B cell (primary cell): ENCODE data around the gene GPATCH11. TPM values are rescaled to one million over a fixed set of nuclear protein-coding genes. Genes with fewer than 3 reads are reported as not detected.

Source experiments
- ATAC-seq: fragments of 200-7000 bp; cut with Tn5 transposase; one replicate; pipeline ENCODE4 v1.10.0; 2021; ENCODE audit warnings: low read depth, mild to moderate bottlenecking, moderate number of reproducible peaks, moderate library complexity
- CTCF ChIA-PET: fragments of 350-600 bp; sonication (Branson Sonifier 250); formaldehyde crosslinking; loops from one replicate; lab custom pipeline; 2021; ENCODE audit warnings: antibody characterized with exemption, inconsistent platforms; lab: Charles Lee
- POLR2A ChIA-PET: fragments of 350-600 bp; sonication (Branson Sonifier 250); formaldehyde crosslinking; loops from one replicate; lab custom pipeline; 2021; ENCODE audit warnings: antibody characterized with exemption; lab: Charles Lee
- DNase-seq: peaks from one replicate; pipeline ENCODE4 v3.0.0; 2013
- H2AFZ ChIP-seq: 2 replicates; pipeline ENCODE4 v1.6.1; 2012; ENCODE audit warnings: mild to moderate bottlenecking, low read depth, low read length; ENCODE audit not compliant: insufficient read depth, poor library complexity, severe bottlenecking
- H3K27ac ChIP-seq, 2 donors: 1 replicate in 1 of 2; 2 replicates in 1 of 2; pipeline ENCODE4 v1.5.1; 2012 to 2013; ENCODE audit warnings: low read length in 2 of 2, mild to moderate bottlenecking in 2 of 2, moderate library complexity in 1 of 2
- H3K27me3 ChIP-seq, 4 experiments: fragments of 200-600 bp in 1 of 4; sonication (generic) in 1 of 4; replicated peaks in 1 of 4; 1 replicate in 2 of 4; 2 replicates in 2 of 4; pipeline versions ENCODE4 v1.6.1 to v1.7.0; 2013 to 2016; ENCODE audit warnings: low read length in 3 of 4, mild to moderate bottlenecking in 2 of 4, mixed read lengths in 1 of 4, moderate library complexity in 1 of 4; ENCODE audit not compliant: insufficient read depth in 4 of 4, control insufficient read depth in 3 of 4; ENCODE audit errors: control extremely low read depth in 1 of 4
- H3K36me3 ChIP-seq, 2 experiments: replicated peaks in 1 of 2; 1 replicate in 1 of 2; 2 replicates in 1 of 2; pipeline versions ENCODE4 v1.6.1 to v1.7.1; 2013; ENCODE audit warnings: low read length in 1 of 2; ENCODE audit not compliant: insufficient read depth in 2 of 2, control insufficient read depth in 1 of 2; ENCODE audit errors: control extremely low read depth in 1 of 2, extremely low read depth in 1 of 2
- H3K4me1 ChIP-seq, 2 donors: fragments of 200-600 bp in 1 of 2; sonication (generic) in 1 of 2; 1 replicate in 1 of 2; 2 replicates in 1 of 2; pipeline versions ENCODE4 v1.5.1 to v1.6.1; 2013 to 2017; ENCODE audit warnings: low read length in 2 of 2; ENCODE audit not compliant: control insufficient read depth in 2 of 2, insufficient read depth in 2 of 2
- H3K4me2 ChIP-seq: replicated peaks from 2 replicates; pipeline ENCODE3; 2012; ENCODE audit warnings: mild to moderate bottlenecking, low read depth, low read length; ENCODE audit not compliant: poor library complexity, severe bottlenecking
- H3K4me3 ChIP-seq, 5 experiments: fragments of 200-600 bp in 1 of 5; sonication (generic) in 1 of 5; 1 replicate in 3 of 5; 2 replicates in 2 of 5; pipeline versions ENCODE4 v1.5.1 to v1.7.0; 2011 to 2016; ENCODE audit warnings: low read length in 4 of 5, mild to moderate bottlenecking in 4 of 5, low read depth in 2 of 5, control low read depth in 1 of 5, moderate library complexity in 1 of 5; ENCODE audit not compliant: insufficient read depth in 1 of 5; ENCODE audit errors: control extremely low read depth in 1 of 5, extremely low read depth in 1 of 5
- H3K79me2 ChIP-seq: fragments of 200-600 bp; sonication (generic); one replicate; pipeline ENCODE4 v1.6.0; 2016; ENCODE audit warnings: low read length; ENCODE audit not compliant: control insufficient read depth, insufficient read depth
- H3K9ac ChIP-seq: fragments of 200-600 bp; sonication (generic); 2 replicates; pipeline ENCODE4 v1.6.1; 2017; ENCODE audit warnings: mild to moderate bottlenecking, low read length, moderate library complexity
- H3K9me3 ChIP-seq, 3 donors: one replicate each; pipeline versions ENCODE4 v1.6.1 to v1.7.1; 2013; ENCODE audit warnings: low read length in 2 of 3; ENCODE audit not compliant: control insufficient read depth in 2 of 3, insufficient read depth in 1 of 3; ENCODE audit errors: control extremely low read depth in 1 of 3
- H4K20me1 ChIP-seq: 2 replicates; pipeline ENCODE4 v1.6.0; 2012; ENCODE audit warnings: mild to moderate bottlenecking, low read length; ENCODE audit not compliant: insufficient read depth, control insufficient read depth, poor library complexity, severe bottlenecking
- H3K27ac Mint-ChIP-seq: one replicate; pipeline ENCODE4 v1.8.0; 2021; ENCODE audit warnings: mixed read lengths
- H3K27me3 Mint-ChIP-seq: one replicate; pipeline ENCODE4 v1.8.0; 2021; ENCODE audit warnings: mixed read lengths
- H3K4me1 Mint-ChIP-seq: one replicate; pipeline ENCODE4 v1.8.0; 2021; ENCODE audit warnings: mixed read lengths
- H3K4me3 Mint-ChIP-seq: one replicate; pipeline ENCODE4 v1.8.0; 2021; ENCODE audit warnings: mixed read lengths
- H3K9me3 Mint-ChIP-seq: one replicate; pipeline ENCODE4 v1.8.0; 2022; ENCODE audit warnings: mixed read lengths; ENCODE audit not compliant: insufficient read depth
- EZH2 ChIP-seq: IDR thresholded peaks from 2 replicates; pipeline ENCODE4 v1.6.1; 2012; ENCODE audit warnings: borderline replicate concordance, low read depth, mild to moderate bottlenecking, moderate library complexity, low read length; ENCODE audit not compliant: insufficient read depth, poor library complexity, severe bottlenecking
- WGBS: methylation state at CpG from one replicate; pipeline ENCODE4 v1.1.5; 2013; ENCODE audit warnings: missing lambda C conversion rate; ENCODE audit not compliant: insufficient coverage; 5-methylcytosine and 5-hydroxymethylcytosine counted together
- intact Hi-C: fragments of 100-400 bp; cut with micrococcal nuclease; formaldehyde crosslinking; loops from one replicate; pipeline ENCODE4 v1.10.0; 2022
- polyA plus RNA-seq: library from polyadenylated mRNA; depleted of rRNA; stranded (reverse); fragments of >200 nt; gene quantifications from 2 replicates; pipeline ENCODE4 v1.2.3, GENCODE V29; 2012
- total RNA-seq, 2 donors: library from RNA; stranded (reverse); fragments of 120-200 nt in 1 of 2; gene quantifications; 1 replicate in 1 of 2; 2 replicates in 1 of 2; pipeline versions ENCODE4 v1.2.3 to v1.2.4, GENCODE V29; 2013 to 2022
- TF ChIP-seq, protein P1 (sequence below): fragments of 200-600 bp; IDR thresholded peaks from one replicate; pipeline ENCODE4 v1.8.0; 2022; ENCODE audit warnings: antibody characterized with exemption, mild to moderate bottlenecking

GPATCH11 gene
- total and polyA plus RNA-seq, 2 donors (not counting 1 experiment from before 2014, with no cell fraction given), result 9.6 to 18.2 TPM

- no peak for ATAC-seq
Measured at GRCh38 chr2:37098416-37099118, 14.2 kb downstream of the GPATCH11 start.

DNA sequence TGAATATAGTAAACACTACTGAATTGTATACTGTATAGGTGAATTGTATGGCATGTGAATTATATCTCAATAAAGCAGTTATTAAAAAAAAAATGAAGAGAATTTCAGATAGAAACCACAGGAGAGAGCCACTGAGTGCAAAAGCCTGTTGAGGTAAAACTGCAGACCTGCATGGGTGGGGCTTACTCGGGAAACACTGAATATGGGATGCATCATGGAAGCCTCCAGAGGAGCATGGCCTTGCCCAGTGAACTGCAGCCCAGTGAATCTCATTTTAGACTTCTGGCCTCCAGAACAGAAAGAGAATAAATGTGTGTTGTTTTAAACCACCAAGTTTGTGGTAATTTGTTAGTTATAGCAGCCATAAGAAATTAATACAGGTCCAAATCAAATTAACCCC lies 15.7 kb downstream of the GPATCH11 start:
- WGBS, result 94% methylated on average over 1 of the region's 1 CpG
- H3K9me3 Mint-ChIP-seq, result no peaks in the 10 kb centered on the region
- H3K27me3 Mint-ChIP-seq, result no peaks in the 10 kb centered on the region
- no peaks in the 10 kb centered on the region for H3K9me3 ChIP-seq
- intact Hi-C loops, result no loop called here
- no peaks in the 10 kb centered on the region for H3K4me1 ChIP-seq
- peaks cover 6 to 57% of the 10 kb centered on the region in 2 experiments for H3K36me3 ChIP-seq
- peak overlapping the region in 1 of 2 donors; percentile 23 for H3K27ac ChIP-seq
- ATAC-seq (no peak), DNase-seq (no peak)
- H3K27ac Mint-ChIP-seq, result no peak overlapping the region
- H3K4me3 Mint-ChIP-seq, result no peak overlapping the region
- TF ChIP-seq, protein P1, sequence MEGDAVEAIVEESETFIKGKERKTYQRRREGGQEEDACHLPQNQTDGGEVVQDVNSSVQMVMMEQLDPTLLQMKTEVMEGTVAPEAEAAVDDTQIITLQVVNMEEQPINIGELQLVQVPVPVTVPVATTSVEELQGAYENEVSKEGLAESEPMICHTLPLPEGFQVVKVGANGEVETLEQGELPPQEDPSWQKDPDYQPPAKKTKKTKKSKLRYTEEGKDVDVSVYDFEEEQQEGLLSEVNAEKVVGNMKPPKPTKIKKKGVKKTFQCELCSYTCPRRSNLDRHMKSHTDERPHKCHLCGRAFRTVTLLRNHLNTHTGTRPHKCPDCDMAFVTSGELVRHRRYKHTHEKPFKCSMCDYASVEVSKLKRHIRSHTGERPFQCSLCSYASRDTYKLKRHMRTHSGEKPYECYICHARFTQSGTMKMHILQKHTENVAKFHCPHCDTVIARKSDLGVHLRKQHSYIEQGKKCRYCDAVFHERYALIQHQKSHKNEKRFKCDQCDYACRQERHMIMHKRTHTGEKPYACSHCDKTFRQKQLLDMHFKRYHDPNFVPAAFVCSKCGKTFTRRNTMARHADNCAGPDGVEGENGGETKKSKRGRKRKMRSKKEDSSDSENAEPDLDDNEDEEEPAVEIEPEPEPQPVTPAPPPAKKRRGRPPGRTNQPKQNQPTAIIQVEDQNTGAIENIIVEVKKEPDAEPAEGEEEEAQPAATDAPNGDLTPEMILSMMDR, result no peak
- no peak for TF ChIP-seq EZH2
- ChIA-PET CTCF (no interaction called here), POLR2A (no interaction called here)
- no peak overlapping the region for H2AFZ ChIP-seq
- H3K9ac ChIP-seq, result no peak overlapping the region
- no peaks in the 10 kb centered on the region for H4K20me1 ChIP-seq
- no peaks in the 10 kb centered on the region for H3K27me3 ChIP-seq
- H3K4me3 ChIP-seq, result no peak overlapping the region
- H3K4me2 ChIP-seq, result no peak overlapping the region
- H3K79me2 ChIP-seq, result no peaks in the 10 kb centered on the region
- H3K4me1 Mint-ChIP-seq, result peaks cover 2% of the 10 kb centered on the region

More at GRCh38 chr2:37098416-37099118, 14.2 kb downstream of the GPATCH11 start:
- Histone ChIP-seq H2AFZ (no peak overlapping the region), H3K9ac (no peak overlapping the region), H3K9me3 (no peaks in the 10 kb centered on the region), H3K36me3 (peaks cover 11 to 67% of the 10 kb centered on the region in 2 experiments), H3K4me3 (no peak overlapping the region), H3K4me1 (peaks cover 0 to 5% of the 10 kb centered on the region in 2 donors), H3K27ac (peak overlapping the region in 1 of 2 donors; percentile 24), H4K20me1 (no peaks in the 10 kb centered on the region), H3K79me2 (peaks cover 6% of the 10 kb centered on the region), H3K4me2 (no peak overlapping the region), H3K27me3 (no peaks in the 10 kb centered on the region)
- Mint-ChIP-seq H3K27me3 (no peaks in the 10 kb centered on the region), H3K27ac (no peak overlapping the region), H3K9me3 (no peaks in the 10 kb centered on the region), H3K4me3 (no peak overlapping the region), H3K4me1 (peaks cover 8% of the 10 kb centered on the region)
- DNase-seq, result no peak
- intact Hi-C loops, result no loop called here
- WGBS, result 100% methylated on average over 2 of the region's 4 CpGs
- POLR2A ChIA-PET, result no interaction called here
- TF ChIP-seq, protein P1, result no peak
- TF ChIP-seq EZH2, result no peak
- CTCF ChIA-PET, result no interaction called here
